HEK293 (cell line): ENCODE measurements around the gene SMCO4.
A peak's percentile ranks its signal among the peaks of the same experiment; 100 is the strongest.

Experiments used
- BCL11A ChIP-seq: fragments of 450-650 bp; formaldehyde crosslinking; IDR thresholded peaks from 2 replicates; pipeline ENCODE4 v1.5.1; 2016; ENCODE audit warnings: low read depth, missing biosample characterization, missing genetic modification characterization
- GLIS2 ChIP-seq: fragments of 450-650 bp; formaldehyde crosslinking; IDR thresholded peaks from 2 replicates; pipeline ENCODE4 v1.5.1; 2016; ENCODE audit warnings: missing biosample characterization, missing genetic modification characterization
- INSM2 ChIP-seq: fragments of 450-650 bp; formaldehyde crosslinking; IDR thresholded peaks from 2 replicates; pipeline ENCODE4 v1.5.1; 2016; ENCODE audit warnings: missing biosample characterization, missing genetic modification characterization
- KLF17 ChIP-seq: fragments of 450-650 bp; formaldehyde crosslinking; IDR thresholded peaks from 2 replicates; pipeline ENCODE4 v1.5.1; 2016; ENCODE audit warnings: missing biosample characterization, missing genetic modification characterization
- KLF8 ChIP-seq: fragments of 450-650 bp; formaldehyde crosslinking; IDR thresholded peaks from 2 replicates; pipeline ENCODE4 v1.5.1; 2016; ENCODE audit warnings: missing biosample characterization, missing genetic modification characterization
- PRDM1 ChIP-seq: fragments of 450-650 bp; formaldehyde crosslinking; IDR thresholded peaks from 2 replicates; pipeline ENCODE4; 2016; ENCODE audit warnings: missing biosample characterization, missing genetic modification characterization
- ZBTB11 ChIP-seq: fragments of 450-650 bp; formaldehyde crosslinking; conservative IDR thresholded peaks from 2 replicates; pipeline ENCODE4 v1.5.1; 2016; ENCODE audit warnings: low read depth, missing biosample characterization, missing genetic modification characterization
- ZBTB44 ChIP-seq: fragments of 450-650 bp; IDR thresholded peaks from 2 replicates; pipeline ENCODE4 v1.5.1; 2018; ENCODE audit warnings: missing biosample characterization, mild to moderate bottlenecking, missing genetic modification characterization
- ZFP3 ChIP-seq: fragments of 450-650 bp; formaldehyde crosslinking; IDR thresholded peaks from 2 replicates; pipeline ENCODE4 v1.5.1; 2016; ENCODE audit warnings: low read depth, missing biosample characterization, missing genetic modification characterization
- ZNF211 ChIP-seq: fragments of 450-650 bp; formaldehyde crosslinking; IDR thresholded peaks from 2 replicates; pipeline ENCODE4 v1.5.1; 2016; ENCODE audit warnings: low read depth, missing biosample characterization, missing genetic modification characterization
- ZNF391 ChIP-seq: fragments of 450-650 bp; formaldehyde crosslinking; IDR thresholded peaks from 2 replicates; pipeline ENCODE4 v1.5.1; 2016; ENCODE audit warnings: low read depth, missing biosample characterization, missing genetic modification characterization, borderline replicate concordance
- ZNF416 ChIP-seq: fragments of 450-650 bp; formaldehyde crosslinking; IDR thresholded peaks from 2 replicates; pipeline ENCODE4 v1.5.1; 2016; ENCODE audit warnings: missing biosample characterization, missing genetic modification characterization
- ZNF449 ChIP-seq: fragments of 450-650 bp; formaldehyde crosslinking; IDR thresholded peaks from 2 replicates; pipeline ENCODE4 v1.5.1; 2017; ENCODE audit warnings: missing biosample characterization, mild to moderate bottlenecking, missing genetic modification characterization, moderate library complexity
- ZNF518A ChIP-seq: fragments of 450-650 bp; formaldehyde crosslinking; conservative IDR thresholded peaks from 2 replicates; pipeline ENCODE4 v1.5.1; 2016; ENCODE audit warnings: low read depth, missing biosample characterization, missing genetic modification characterization
- ZNF596 ChIP-seq: fragments of 450-650 bp; IDR thresholded peaks from 2 replicates; pipeline ENCODE4 v1.5.0; 2018; ENCODE audit warnings: missing biosample characterization, mild to moderate bottlenecking, missing genetic modification characterization, moderate library complexity
- ZNF621 ChIP-seq: fragments of 450-650 bp; formaldehyde crosslinking; IDR thresholded peaks from 2 replicates; pipeline ENCODE4 v1.5.1; 2017; ENCODE audit warnings: missing biosample characterization, missing genetic modification characterization
- ZNF629 ChIP-seq: fragments of 450-650 bp; formaldehyde crosslinking; IDR thresholded peaks from 2 replicates; pipeline ENCODE4 v1.5.1; 2017; ENCODE audit warnings: missing biosample characterization, missing genetic modification characterization
- ZNF639 ChIP-seq: fragments of 450-650 bp; formaldehyde crosslinking; IDR thresholded peaks from 2 replicates; pipeline ENCODE4 v1.5.1; 2016; ENCODE audit warnings: missing biosample characterization, missing genetic modification characterization
- ZNF76 ChIP-seq: fragments of 450-650 bp; formaldehyde crosslinking; IDR thresholded peaks from 2 replicates; pipeline ENCODE4; 2016; ENCODE audit warnings: low read depth, missing biosample characterization, missing genetic modification characterization, borderline replicate concordance
- ZNF785 ChIP-seq: fragments of 450-650 bp; formaldehyde crosslinking; IDR thresholded peaks from 2 replicates; pipeline ENCODE4 v1.5.1; 2016; ENCODE audit warnings: missing biosample characterization, missing genetic modification characterization
- ZNF792 ChIP-seq: fragments of 450-650 bp; formaldehyde crosslinking; IDR thresholded peaks from 2 replicates; pipeline ENCODE4 v1.5.1; 2016; ENCODE audit warnings: missing biosample characterization, missing genetic modification characterization
- ZSCAN30 ChIP-seq: fragments of 450-650 bp; IDR thresholded peaks from 2 replicates; pipeline ENCODE4 v1.5.1; 2018; ENCODE audit warnings: missing biosample characterization, mild to moderate bottlenecking, missing genetic modification characterization, moderate library complexity

The SMCO4 gene

GRCh38 chr11:93541884-93542810, 1.0 kb downstream of the SMCO4 start (continued):
- TF ChIP-seq ZNF518A (tag by site-specific recombination): no peak
- no peak for TF ChIP-seq KLF17
- no peak for TF ChIP-seq BCL11A (tag by site-specific recombination)
- TF ChIP-seq GLIS2 (tag by site-specific recombination): peak; percentile 29; the same call in 1 of the 2 replicates
- TF ChIP-seq ZBTB44 (tag by site-specific recombination): no peak
- no peak for TF ChIP-seq ZNF792 (tag by site-specific recombination)
- TF ChIP-seq KLF8 (tag by site-specific recombination): 0 out of 2 replicates have a peak, but pooled peaks have one; percentile 26
- no peak for TF ChIP-seq ZFP3 (tag by site-specific recombination)
- TF ChIP-seq ZNF596 (tag by site-specific recombination): no peak
- TF ChIP-seq ZNF211: no peak
- no peak for TF ChIP-seq ZBTB11 (tag by site-specific recombination)
- TF ChIP-seq ZNF629 (tag by site-specific recombination): peak; percentile 47
- TF ChIP-seq ZSCAN30 (tag by site-specific recombination): no peak
- no peak for TF ChIP-seq ZNF785 (tag by site-specific recombination)
- no peak for TF ChIP-seq ZNF391
- no peak for TF ChIP-seq ZNF639 (tag by site-specific recombination)
- TF ChIP-seq ZNF76 (tag by site-specific recombination): no peak
- no peak for TF ChIP-seq ZNF416 (tag by site-specific recombination)
- TF ChIP-seq INSM2 (tag by site-specific recombination): no peak
- TF ChIP-seq ZNF449 (tag by site-specific recombination): peak; percentile 49; the same call in 1 of the 2 replicates
- no peak for TF ChIP-seq ZNF621 (tag by site-specific recombination)
- TF ChIP-seq PRDM1: no peak
